HG02852 (cell line): ENCODE data around the gene COL20A1.

Experiments used
- ATAC-seq: cut with Tn5 transposase; IDR thresholded peaks from one replicate; pipeline ENCODE4 v1.9.1; 2021; ENCODE audit warnings: mild to moderate bottlenecking, moderate library complexity; ENCODE audit not compliant: unreplicated experiment

The COL20A1 gene

DNA sequence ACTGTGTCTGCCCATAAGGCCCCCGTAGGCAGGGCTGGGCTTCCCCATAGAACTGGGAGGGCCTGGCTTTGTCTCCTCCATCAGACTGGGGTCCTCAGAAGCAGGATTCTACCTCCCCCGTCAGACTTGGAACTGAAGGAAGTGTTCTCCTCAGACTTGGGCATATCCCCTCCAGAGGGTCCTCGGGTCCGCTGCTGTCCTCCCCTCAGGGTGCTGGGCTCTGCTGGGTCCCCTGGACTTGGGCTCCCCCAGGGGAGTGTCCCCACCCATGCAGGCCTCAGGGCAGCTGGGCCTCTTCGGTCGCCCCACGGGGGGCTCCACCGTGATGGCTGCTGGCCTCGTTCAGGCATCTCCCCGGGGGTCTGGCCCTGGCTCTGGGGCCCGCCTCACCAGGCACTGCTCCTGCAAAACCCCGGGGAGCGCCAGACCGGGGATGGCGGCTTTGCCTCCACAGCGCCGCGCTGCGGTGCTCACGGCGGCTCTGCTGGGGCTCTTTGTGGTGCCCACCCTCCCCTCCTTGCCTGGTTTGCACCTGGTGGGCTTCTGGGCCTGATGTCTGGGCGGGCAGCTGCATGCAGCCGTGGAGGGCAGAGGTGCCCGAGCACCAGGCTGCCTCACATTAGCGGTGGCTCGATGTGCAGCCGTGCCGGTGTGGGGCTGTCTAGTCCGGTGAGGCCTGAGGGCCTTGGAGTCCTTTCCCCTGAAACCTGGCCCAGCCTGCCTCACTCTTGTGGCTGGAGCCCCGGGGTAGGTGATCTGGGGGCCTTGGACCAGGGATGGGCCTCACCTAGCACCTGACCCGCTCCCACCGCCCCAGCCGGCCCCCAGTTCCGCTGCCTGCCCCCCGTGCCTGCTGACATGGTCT, 13.9 kb downstream of the COL20A1 start:
- ATAC-seq = no peak

DNA sequence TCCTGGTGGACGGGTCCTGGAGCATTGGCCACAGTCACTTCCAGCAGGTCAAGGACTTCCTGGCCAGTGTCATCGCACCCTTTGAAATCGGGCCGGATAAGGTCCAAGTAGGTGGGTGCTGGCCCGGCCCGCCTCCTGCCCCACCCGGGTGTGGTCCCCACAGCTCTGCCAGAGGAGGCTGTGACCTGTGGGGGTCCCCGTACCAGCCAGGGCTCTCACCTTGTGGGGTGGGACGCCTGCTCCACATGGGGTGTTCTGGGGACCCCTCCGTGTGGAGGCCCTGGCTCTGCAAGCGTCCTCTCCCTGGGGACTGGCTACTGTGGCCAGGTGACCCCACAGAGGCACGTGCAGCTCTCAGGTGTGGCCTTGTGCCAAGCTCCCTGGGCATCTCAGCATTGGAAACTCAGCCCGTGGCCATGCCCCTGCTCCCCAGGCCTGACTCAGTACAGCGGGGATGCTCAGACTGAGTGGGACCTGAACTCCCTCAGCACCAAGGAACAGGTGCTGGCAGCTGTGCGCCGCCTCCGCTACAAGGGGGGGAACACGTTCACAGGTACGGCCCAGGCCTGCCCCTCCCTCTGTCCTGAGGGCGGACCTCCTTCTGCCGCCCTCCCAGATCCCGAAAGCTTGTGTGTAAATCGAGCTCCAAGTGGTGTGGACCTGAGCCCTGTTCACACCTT, 14.7 kb downstream of the COL20A1 start:
- ATAC-seq = no peak

DNA sequence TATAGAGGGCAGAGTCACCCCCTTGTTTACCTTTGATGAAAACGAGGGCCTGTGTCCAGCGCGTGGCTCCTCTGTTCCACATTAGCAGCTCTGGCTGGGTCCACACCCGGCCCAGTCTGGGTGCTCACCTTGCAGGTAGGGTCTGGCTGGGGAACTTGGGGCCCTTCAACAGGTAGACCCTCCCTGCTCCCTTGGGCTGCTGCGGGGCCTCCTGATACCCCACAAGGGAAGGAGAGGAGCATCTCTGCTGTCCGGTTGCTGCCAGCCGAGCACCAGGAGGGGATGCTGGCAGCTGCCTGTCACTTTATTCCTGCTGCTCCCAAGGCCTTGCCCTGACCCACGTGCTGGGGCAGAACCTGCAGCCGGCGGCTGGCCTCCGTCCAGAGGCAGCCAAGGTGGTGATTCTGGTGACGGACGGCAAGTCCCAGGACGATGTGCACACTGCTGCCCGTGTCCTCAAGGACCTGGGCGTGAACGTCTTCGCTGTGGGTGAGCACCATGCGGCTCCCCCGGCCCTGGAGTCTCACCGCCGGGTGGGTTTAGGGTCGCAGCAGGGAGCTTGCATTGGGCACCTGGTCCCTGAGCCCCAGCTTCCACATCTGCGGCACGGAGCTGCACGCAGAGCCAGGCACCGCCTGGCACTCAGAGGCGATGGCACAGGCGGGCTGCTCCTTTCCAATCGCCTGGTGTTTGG, 15.4 kb downstream of the COL20A1 start:
- ATAC-seq = no peak

DNA sequence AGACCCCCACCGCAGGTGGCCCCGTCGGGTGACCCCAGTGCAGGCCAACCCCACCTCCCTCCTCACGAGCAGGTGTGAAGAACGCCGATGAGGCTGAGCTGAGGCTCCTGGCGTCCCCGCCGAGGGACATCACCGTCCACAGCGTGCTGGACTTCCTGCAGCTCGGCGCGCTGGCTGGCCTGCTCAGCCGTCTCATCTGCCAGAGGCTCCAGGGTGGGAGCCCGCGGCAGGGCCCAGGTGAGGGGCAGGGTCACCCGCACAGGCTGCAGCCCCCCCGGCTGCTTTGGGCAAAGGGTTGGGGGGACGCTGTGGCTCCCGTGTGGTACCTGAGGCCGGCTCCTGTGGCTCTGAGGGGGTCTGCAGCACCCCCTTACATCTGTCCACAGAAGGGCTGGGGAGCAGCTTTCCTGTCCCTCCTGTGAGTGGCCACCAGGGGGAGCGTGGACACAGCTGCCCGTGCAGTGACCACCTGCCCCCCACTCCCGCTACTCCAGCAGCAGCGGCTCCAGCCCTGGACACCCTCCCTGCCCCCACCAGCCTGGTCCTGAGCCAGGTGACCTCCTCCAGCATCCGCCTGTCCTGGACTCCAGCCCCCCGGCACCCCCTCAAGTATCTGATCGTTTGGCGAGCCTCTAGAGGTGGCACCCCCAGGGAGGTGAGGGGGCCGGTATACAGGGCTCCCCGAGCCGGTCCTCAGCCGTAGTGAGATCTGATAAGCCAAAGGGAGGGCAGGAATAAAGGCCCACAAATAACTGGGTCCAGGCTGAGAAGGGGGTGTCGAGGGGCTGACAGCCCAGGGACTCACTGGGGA, 16.5 kb downstream of the COL20A1 start:
- ATAC-seq = no peak

DNA sequence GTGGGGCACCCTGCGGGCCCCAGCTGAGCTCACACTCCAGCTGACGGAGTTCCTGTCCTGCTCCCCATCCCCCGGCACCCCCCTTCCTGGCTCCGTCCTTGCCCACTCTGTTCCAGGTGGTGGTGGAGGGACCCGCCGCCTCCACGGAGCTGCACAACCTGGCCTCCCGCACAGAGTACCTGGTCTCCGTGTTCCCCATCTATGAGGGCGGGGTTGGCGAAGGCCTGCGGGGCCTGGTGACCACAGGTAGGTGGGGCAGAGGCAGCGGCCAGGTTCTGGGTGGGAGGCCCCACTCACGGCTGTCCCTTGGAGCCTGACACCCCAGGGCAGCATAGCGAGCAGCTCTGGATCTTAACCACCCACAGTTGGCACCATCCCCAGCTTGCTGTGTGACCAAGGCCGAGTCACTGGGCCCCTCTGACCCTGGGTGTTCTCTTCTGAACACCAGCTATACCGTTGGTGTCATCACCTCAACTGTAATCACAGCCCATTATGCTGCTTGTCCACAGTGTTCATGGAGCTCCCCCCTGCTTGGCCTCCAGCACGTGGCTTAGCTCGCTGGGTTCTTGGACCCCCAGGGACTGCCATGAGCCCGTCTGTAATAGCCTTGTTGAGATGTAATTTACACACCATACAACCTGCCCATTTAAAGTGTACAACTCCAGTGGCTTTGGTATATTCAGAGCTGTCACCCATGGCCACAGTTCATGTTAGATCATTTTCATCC, 17.4 kb downstream of the COL20A1 start:
- no peak for ATAC-seq

GRCh38 chr20:63311186-63311832, 18.3 kb downstream of the COL20A1 start:
- no peak for ATAC-seq

DNA sequence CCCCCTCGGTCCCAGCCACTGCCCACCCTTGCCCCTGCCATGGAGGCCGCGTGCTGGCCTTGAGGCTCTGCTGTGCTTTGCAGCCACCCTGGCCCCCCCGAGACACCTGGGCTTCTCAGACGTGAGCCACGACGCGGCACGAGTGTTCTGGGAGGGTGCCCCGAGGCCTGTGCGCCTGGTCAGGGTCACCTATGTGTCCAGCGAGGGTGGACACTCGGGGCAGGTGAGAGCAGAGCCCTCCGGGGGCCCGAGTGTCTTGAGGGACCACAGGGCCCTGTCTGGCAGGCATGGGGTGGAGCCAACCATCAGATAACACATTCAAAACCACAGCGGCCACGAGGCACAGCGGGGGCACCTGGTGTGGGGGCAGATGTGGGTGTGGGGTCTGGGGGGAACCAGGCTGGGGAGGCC, 18.9 kb downstream of the COL20A1 start:
- no peak for ATAC-seq

DNA sequence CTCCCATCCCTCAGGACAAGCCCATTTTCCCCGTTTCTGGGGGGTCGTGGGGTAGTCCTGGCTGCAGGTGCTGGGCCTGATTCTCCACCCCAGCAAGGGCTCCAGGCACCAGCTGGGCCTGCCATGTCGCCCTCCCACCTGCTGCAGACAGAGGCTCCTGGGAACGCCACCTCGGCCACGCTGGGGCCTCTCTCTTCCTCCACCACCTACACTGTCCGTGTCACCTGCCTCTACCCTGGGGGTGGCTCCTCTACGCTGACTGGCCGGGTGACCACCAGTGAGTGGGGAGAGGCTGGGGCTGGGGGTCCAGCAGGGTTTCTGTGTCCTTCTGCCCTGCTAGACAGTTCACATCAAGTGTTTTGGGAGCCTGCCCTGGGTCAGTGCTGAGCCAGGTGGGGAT, 19.3 kb downstream of the COL20A1 start:
- ATAC-seq = no peak

- no peak for ATAC-seq
Measured at GRCh38 chr20:63312690-63313348, 19.8 kb downstream of the COL20A1 start.

- ATAC-seq = no peak
Measured at GRCh38 chr20:63313349-63314014, 20.5 kb downstream of the COL20A1 start.

DNA sequence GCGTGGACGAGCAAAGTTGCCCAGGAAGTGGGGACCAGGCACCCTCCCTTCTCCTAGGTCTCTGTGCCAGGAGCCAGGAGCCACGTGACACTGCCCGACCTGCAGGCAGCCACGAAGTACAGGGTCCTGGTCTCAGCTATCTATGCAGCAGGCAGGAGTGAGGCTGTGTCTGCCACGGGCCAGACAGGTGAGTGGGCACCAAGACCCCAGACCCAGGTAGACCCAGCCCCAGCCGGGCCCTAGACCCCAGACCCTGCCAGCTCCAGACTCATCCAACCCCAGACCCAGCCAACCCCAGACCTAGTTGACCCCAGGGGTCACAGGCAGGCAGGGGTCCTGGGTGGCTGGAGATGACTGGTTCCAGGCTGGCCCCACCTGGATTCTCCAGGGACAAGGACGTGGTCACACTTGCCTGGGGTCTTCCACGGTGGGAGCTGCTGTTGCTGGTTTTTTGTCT, 21.1 kb downstream of the COL20A1 start:
- no peak for ATAC-seq

GRCh38 chr20:63314566-63315239, 21.7 kb downstream of the COL20A1 start:
- no peak for ATAC-seq

DNA sequence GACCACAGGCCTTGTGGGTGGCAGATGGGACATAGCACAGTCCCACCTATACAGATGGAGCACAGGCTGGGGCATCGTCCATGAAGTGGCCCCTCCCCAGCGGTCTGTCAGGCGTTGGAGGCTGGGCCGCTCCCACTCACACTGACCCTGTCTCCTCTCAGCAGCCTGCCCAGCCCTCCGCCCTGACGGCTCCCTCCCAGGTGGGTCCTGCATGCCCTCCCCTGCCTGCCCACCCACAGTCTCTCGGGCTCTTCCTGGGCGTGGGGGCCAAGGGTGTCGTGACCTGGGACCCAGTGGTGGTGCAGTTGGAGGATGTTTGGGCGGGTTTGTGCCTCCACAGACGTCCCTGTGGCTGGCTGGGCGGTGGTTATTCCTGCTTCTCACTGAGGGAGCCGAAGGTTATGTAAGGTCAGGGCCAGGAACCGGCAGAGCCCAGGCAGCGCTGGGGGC, 22.3 kb downstream of the COL20A1 start:
- ATAC-seq = no peak

DNA sequence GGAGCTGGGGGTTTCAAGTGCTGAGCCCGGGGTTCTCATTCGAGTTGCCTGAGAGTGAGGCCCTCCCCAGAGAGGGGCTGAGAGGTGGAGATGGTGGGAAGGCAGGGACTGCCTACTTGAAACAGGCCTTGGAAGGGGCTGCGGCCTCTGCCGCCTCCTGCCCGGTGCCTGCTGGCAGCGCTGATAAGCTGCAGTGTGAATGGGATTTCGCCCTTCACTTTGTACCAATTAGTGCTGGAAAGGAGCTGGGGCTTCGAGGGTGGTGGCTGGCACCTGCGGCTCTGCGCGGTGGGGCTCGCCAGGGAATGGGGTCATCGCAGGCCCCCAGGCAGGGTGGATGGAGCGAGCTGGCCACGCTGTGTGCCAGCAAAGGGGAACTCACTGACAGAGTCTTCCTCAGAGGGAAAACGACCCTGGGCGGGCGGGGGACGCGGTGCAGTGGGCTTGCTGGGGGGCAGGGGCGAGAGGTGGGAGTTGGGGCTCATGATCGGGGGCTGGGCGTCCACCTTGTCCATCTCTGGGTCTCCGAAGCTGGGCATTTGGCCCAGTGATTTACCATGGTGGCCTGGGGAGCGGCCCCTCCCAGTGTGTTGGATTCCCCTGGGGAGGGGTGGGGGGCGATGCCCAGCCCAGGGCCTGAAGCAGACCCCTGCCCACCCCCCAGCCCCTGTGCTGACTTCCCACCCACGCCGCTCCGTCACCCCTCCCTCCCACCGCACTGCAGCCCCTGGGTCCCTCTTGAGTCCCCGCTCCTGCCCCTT, 22.9 kb downstream of the COL20A1 start:
- no peak for ATAC-seq

DNA sequence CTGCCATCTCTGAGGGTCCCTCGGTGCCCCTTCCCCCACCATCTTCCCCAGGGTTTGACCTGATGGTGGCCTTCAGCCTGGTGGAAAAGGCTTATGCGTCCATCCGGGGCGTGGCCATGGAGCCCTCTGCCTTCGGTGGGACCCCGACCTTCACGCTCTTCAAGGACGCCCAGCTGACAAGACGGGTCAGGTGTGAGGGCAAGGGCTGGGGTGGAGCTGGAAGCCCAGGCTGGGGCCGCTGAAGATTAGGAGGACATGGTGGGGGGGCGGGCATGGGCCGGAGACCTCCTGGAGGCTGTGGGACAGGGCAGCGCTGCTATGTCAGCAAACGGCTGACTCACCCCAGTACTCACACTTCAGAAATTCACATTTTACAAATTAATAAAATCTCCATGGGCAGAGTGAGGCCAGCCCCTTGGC, 23.5 kb downstream of the COL20A1 start:
- ATAC-seq = no peak

DNA sequence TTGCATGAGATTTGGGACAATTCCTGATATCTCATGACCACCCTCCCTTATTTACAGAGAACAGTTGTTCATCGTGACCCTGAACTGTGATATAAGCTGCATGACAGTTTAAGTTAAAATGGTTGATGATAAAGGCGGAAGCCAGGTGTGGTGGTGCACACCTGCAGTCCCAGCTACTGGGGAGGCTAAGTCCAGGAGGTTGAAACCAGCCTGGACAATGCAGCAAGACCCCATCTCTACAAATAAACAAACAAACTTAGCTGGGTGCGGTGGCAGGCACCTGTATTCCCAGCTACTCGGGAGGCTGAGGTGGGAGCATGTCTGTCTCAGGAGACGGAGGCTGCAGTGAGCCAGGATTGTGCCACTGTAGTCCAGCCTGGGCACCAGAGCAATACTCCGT, 24.1 kb downstream of the COL20A1 start:
- no peak for ATAC-seq

DNA sequence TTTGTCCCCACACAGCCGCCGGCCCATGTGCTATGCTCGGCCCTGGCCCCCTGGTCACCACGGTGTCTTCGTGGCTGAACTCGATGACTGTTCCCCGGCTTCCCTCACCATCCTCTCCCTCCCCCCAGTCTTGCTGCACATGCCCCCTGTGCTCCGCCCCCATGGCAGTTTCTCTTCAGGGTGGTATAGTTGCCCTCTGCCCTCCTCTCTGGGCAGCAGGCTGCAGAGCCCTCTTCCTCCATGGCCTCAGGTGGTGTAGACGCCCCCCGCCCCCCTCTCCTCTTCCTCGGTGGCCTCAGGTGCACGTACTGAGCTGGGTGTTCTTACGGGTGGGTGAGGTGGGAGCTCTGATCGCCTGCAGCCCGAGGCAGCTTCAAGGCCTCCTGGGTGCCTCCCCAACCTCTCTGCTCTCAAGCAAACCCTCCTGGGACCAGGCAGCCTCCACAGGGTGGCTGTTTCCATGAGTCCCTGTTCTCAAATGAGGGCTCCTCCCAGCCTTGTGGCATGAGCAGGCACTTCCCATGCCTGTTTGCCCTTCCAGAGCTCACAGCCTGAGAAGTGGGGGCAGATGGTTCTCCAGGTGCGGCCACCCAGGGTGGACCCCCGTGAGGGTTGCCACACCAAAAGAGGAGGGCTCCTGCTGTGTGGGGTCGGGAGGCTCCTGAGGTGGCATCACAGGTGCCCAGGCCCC, 24.8 kb downstream of the COL20A1 start:
- ATAC-seq = no peak
